SJSA1 (cell line): ENCODE measurements around the gene FBRSL1. TPM values are rescaled to one million over a fixed set of nuclear protein-coding genes. Genes with fewer than 3 reads are reported as not detected.

Experiments
- DNase-seq, 2 experiments: peaks; one replicate each; pipeline ENCODE4 v3.0.0-alpha.2; 2015 to 2020; ENCODE audit warnings: low spot score in 2 of 2, low read depth in 1 of 2
- H3K27ac ChIP-seq: fragments of 250-450 bp; sonication (Bioruptor Pico); 2 replicates; pipeline ENCODE4 v1.5.1; 2020; ENCODE audit warnings: mild to moderate bottlenecking, moderate library complexity
- H3K27me3 ChIP-seq: fragments of 250-450 bp; sonication (Bioruptor Pico); replicated peaks from 2 replicates; pipeline ENCODE4 v1.5.1; 2020; ENCODE audit warnings: mild to moderate bottlenecking, moderate library complexity
- H3K36me3 ChIP-seq: fragments of 250-450 bp; sonication (Bioruptor Pico); 2 replicates; pipeline ENCODE4 v1.5.1; 2020; ENCODE audit warnings: mild to moderate bottlenecking
- H3K4me1 ChIP-seq: fragments of 250-450 bp; sonication (Bioruptor Pico); replicated peaks from 2 replicates; pipeline ENCODE4 v1.6.1; 2021; ENCODE audit warnings: mild to moderate bottlenecking
- H3K4me3 ChIP-seq: fragments of 250-450 bp; sonication (Bioruptor Pico); 2 replicates; pipeline ENCODE4 v1.5.1; 2020; ENCODE audit warnings: mild to moderate bottlenecking
- H3K9me3 ChIP-seq: fragments of 250-450 bp; sonication (Bioruptor Pico); replicated peaks from 2 replicates; pipeline ENCODE4 v1.5.1; 2020; ENCODE audit warnings: mild to moderate bottlenecking
- total RNA-seq: library from RNA; depleted of rRNA; stranded (reverse); fragments of >200 nt; shearing (Covaris generic); gene quantifications from 2 replicates; pipeline ENCODE4 v1.2.3, GENCODE V29; 2014

FBRSL1 gene
- total RNA-seq, 1 experiment from 2014 or later = 2.8 TPM

GRCh38 chr12:132536102-132536876 lies 46.3 kb downstream of the FBRSL1 start:
- Histone ChIP-seq H3K36me3 (no peaks in the 10 kb centered on the region), H3K27ac (no peak overlapping the region)

DNA sequence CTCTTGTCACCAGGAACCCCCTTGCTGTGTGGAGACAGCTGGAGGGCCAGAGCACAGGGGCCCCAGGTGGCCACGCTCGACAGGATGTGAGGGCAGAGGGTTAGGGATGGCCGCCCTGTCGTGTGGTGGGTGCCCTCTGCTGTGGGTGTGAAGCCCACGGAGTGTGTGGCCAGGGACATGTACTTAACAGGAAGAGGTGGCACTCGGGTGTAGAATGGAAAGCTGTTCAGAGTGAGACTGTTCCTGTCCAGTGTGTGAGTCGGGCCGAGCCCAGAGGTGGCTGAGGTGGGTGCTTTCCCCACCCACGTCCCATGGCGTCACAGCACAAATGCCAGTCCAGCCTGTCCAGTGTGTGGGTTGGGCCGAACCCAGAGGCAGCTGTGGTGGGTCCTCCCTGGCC lies 47.1 kb downstream of the FBRSL1 start:
- Histone ChIP-seq H3K9me3 (0 out of 2 replicates have a peak, but pooled peaks cover 2% of the 10 kb centered on the region), H3K4me1 (no peaks in the 10 kb centered on the region), H3K27me3 (no peaks in the 10 kb centered on the region), H3K27ac (no peak overlapping the region), H3K36me3 (no peaks in the 10 kb centered on the region), H3K4me3 (no peak overlapping the region)
- no peak for DNase-seq

More at GRCh38 chr12:132536102-132536876, 46.3 kb downstream of the FBRSL1 start:
- DNase-seq = no peak
- Histone ChIP-seq H3K27me3 (no peaks in the 10 kb centered on the region), H3K4me3 (no peak overlapping the region), H3K4me1 (no peaks in the 10 kb centered on the region), H3K9me3 (0 out of 2 replicates have a peak, but pooled peaks cover 2% of the 10 kb centered on the region)

GRCh38 chr12:132537836-132538662 lies 48.1 kb downstream of the FBRSL1 start:
- Histone ChIP-seq H3K4me3 (no peak overlapping the region), H3K36me3 (no peaks in the 10 kb centered on the region), H3K27ac (no peak overlapping the region), H3K9me3 (0 out of 2 replicates have a peak, but pooled peaks cover 2% of the 10 kb centered on the region), H3K4me1 (no peaks in the 10 kb centered on the region), H3K27me3 (no peaks in the 10 kb centered on the region)
- DNase-seq = no peak

- Histone ChIP-seq H3K36me3 (no peaks in the 10 kb centered on the region), H3K27ac (no peak overlapping the region), H3K9me3 (0 out of 2 replicates have a peak, but pooled peaks cover 2% of the 10 kb centered on the region), H3K4me3 (no peak overlapping the region), H3K27me3 (no peaks in the 10 kb centered on the region), H3K4me1 (no peaks in the 10 kb centered on the region)
- no peak for DNase-seq
Observed at GRCh38 chr12:132538663-132538990, 48.7 kb downstream of the FBRSL1 start.

- Histone ChIP-seq H3K4me1 (no peaks in the 10 kb centered on the region), H3K9me3 (0 out of 2 replicates have a peak, but pooled peaks cover 2% of the 10 kb centered on the region), H3K36me3 (no peaks in the 10 kb centered on the region), H3K27me3 (no peaks in the 10 kb centered on the region), H3K4me3 (no peak overlapping the region), H3K27ac (no peak overlapping the region)
- no peak for DNase-seq
Observed at GRCh38 chr12:132539016-132539773, 49.2 kb downstream of the FBRSL1 start.

DNA sequence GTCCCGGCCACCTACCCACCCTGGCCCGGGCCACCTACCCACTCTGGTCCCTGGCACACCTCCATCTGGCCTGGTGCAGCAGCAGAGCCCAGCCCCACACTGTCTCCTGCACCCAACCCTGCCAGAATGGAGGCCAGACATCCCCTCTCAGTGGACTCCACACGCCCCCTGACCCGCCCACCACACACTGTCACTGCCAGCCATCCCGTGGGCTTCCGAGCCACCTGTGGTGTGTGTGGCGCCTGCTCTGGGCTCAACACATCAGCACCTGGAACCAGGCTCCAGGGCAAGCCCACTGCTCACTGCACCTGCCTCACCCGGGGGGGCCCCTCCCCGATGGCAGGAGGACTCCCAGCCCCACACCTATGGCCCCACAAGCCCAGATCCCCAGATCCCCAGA lies 50.5 kb downstream of the FBRSL1 start:
- DNase-seq = no peak
- H3K4me3 ChIP-seq = no peak overlapping the region
- no peaks in the 10 kb centered on the region for H3K4me1 ChIP-seq
- no peaks in the 10 kb centered on the region for H3K36me3 ChIP-seq
- 0 out of 2 replicates have a peak, but pooled peaks cover 2% of the 10 kb centered on the region for H3K9me3 ChIP-seq
- no peak overlapping the region for H3K27ac ChIP-seq
- no peaks in the 10 kb centered on the region for H3K27me3 ChIP-seq

GRCh38 chr12:132541200-132541599 lies 51.2 kb downstream of the FBRSL1 start:
- no peaks in the 10 kb centered on the region for H3K27me3 ChIP-seq
- H3K4me3 ChIP-seq = no peak overlapping the region
- H3K9me3 ChIP-seq = 0 out of 2 replicates have a peak, but pooled peaks cover under 1% of the 10 kb centered on the region
- no peak overlapping the region for H3K27ac ChIP-seq
- H3K4me1 ChIP-seq = no peaks in the 10 kb centered on the region
- no peak for DNase-seq
- H3K36me3 ChIP-seq = no peaks in the 10 kb centered on the region

DNA sequence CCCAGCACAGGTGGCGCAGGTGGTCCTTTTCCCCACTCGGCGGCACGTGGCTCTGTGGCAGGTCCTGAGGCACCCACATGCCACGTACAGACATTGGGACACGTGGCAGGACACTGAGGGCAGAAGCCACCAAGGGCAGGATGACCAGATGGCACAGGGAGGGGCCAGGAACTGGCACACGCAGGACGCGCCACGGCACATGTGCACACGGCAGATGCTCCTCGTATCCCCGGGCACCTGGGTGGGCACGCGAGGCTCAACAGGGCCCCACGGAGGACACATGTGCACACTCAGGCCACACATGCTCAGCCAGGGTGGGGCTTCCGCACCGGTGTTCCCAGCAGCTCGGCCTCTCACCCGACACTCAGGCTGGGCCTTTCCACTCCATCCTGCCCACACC lies 52.0 kb downstream of the FBRSL1 start:
- Histone ChIP-seq H3K4me1 (no peaks in the 10 kb centered on the region), H3K9me3 (no peaks in the 10 kb centered on the region), H3K36me3 (no peaks in the 10 kb centered on the region)

GRCh38 chr12:132542661-132543060 lies 52.7 kb downstream of the FBRSL1 start:
- Histone ChIP-seq H3K4me1 (no peaks in the 10 kb centered on the region), H3K9me3 (no peaks in the 10 kb centered on the region), H3K27me3 (no peaks in the 10 kb centered on the region), H3K27ac (no peak overlapping the region), H3K4me3 (no peak overlapping the region), H3K36me3 (no peaks in the 10 kb centered on the region)
- DNase-seq = no peak

More for the DNA sequence above, 52.0 kb downstream of the FBRSL1 start:
- Histone ChIP-seq H3K27ac (no peak overlapping the region), H3K4me3 (no peak overlapping the region), H3K27me3 (no peaks in the 10 kb centered on the region)
- no peak for DNase-seq

DNA sequence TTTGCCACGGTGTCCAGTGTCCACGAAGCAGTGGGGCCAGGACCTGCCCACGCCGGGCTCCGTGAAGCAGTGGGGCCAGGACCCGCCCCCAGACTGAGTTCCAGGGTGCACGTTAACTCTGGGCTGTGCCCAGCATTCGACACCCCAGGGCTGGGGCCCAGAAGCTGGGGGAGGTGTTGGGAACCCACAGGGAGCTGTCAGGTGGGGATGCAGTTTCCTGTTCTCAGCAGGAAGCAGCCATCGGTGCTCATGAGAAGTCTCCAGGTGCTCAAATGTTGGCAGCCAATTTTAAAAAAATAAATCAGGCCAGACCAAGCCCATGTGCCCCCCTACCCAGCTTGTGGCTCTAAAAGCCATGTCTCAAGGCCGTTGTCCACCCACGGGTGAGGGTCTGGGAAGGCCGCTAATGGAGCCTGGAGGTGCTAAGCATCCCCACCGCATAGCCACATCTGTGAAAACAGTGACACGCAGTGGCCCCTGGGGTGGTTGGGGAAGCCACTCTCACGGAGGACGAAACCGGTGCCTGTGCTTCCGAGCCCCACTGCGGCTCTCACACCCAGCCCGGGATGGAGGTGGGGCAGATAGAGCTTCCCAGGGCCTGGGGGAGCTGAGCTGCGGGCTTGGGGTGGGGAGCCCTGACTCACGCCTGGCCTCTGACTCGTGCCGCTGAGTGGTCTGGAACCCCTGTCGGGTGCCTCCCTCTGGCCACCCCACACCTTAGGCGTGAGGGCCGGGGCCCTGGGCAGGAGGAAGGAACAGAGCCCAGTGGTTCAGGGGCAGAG lies 53.5 kb downstream of the FBRSL1 start:
- no peaks in the 10 kb centered on the region for H3K36me3 ChIP-seq
- H3K4me1 ChIP-seq = no peaks in the 10 kb centered on the region
- H3K27ac ChIP-seq = no peak overlapping the region
- no peak overlapping the region for H3K4me3 ChIP-seq
- H3K9me3 ChIP-seq = no peaks in the 10 kb centered on the region
- H3K27me3 ChIP-seq = no peaks in the 10 kb centered on the region
- DNase-seq = no peak

DNA sequence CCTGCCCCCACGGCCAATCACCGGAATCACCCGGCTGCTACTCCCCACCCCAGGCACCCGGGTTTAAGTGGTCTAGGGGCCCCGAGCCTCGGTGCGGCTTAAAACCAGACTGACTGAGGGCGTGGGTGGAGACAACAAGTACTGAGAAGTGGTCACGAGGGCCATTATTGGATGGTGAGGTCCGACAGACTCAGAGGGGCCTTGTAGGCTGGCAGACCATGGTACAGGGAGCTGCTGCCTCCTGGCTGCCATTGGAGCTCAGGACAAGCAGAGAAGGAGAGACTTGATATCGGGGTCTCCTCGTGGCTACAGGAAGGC lies 54.1 kb downstream of the FBRSL1 start:
- Histone ChIP-seq H3K9me3 (no peaks in the 10 kb centered on the region), H3K36me3 (no peaks in the 10 kb centered on the region), H3K4me1 (no peaks in the 10 kb centered on the region), H3K27ac (no peak overlapping the region), H3K4me3 (no peak overlapping the region), H3K27me3 (no peaks in the 10 kb centered on the region)
- no peak for DNase-seq

DNA sequence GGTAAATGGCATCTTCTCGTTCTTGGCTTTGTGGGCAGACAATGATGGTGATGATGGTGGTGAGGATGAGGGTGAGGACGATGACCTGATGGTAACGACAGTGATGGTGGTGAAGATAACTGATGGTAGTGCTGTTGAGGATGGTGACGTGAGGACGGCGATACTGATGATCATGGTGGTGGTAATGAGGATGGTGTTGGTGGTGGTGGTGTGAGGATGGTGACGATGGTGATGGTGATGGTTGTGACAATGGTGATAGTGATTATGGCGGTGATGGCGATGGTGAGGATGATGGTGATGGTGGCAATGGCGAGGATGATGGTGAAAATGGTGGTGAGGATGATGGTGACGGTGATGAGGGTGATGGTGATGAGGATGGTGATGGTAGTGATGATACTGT lies 54.5 kb downstream of the FBRSL1 start:
- Histone ChIP-seq H3K36me3 (no peaks in the 10 kb centered on the region), H3K27me3 (no peaks in the 10 kb centered on the region), H3K9me3 (no peaks in the 10 kb centered on the region), H3K4me3 (no peak overlapping the region), H3K4me1 (no peaks in the 10 kb centered on the region), H3K27ac (no peak overlapping the region)
- DNase-seq = no peak
